VCaP (cell line): Measurements from ENCODE around the gene MYG1.

Experiments used
- H3K27ac ChIP-seq: fragments of 450-650 bp; 2 replicates; pipeline ENCODE4 v1.5.1; 2017
- TF ChIP-seq, protein P1 (sequence below): fragments of 450-650 bp; conservative IDR thresholded peaks from 2 replicates; pipeline ENCODE4 v1.5.1; 2017; ENCODE audit warnings: mild to moderate bottlenecking, moderate library complexity

MYG1 gene

GRCh38 chr12:53299454-53300180 lies at the start of gene MYG1:
TSS of gene MYG1 (plus strand) at chr12:53299695. CDS start at chr12:53299738, 43 bp downstream.
- peak within 1 kb of the TSS; percentile 86 for H3K27ac ChIP-seq
- TF ChIP-seq, protein P1, sequence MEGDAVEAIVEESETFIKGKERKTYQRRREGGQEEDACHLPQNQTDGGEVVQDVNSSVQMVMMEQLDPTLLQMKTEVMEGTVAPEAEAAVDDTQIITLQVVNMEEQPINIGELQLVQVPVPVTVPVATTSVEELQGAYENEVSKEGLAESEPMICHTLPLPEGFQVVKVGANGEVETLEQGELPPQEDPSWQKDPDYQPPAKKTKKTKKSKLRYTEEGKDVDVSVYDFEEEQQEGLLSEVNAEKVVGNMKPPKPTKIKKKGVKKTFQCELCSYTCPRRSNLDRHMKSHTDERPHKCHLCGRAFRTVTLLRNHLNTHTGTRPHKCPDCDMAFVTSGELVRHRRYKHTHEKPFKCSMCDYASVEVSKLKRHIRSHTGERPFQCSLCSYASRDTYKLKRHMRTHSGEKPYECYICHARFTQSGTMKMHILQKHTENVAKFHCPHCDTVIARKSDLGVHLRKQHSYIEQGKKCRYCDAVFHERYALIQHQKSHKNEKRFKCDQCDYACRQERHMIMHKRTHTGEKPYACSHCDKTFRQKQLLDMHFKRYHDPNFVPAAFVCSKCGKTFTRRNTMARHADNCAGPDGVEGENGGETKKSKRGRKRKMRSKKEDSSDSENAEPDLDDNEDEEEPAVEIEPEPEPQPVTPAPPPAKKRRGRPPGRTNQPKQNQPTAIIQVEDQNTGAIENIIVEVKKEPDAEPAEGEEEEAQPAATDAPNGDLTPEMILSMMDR = no peak; the same call in 1 of the 2 replicates

DNA sequence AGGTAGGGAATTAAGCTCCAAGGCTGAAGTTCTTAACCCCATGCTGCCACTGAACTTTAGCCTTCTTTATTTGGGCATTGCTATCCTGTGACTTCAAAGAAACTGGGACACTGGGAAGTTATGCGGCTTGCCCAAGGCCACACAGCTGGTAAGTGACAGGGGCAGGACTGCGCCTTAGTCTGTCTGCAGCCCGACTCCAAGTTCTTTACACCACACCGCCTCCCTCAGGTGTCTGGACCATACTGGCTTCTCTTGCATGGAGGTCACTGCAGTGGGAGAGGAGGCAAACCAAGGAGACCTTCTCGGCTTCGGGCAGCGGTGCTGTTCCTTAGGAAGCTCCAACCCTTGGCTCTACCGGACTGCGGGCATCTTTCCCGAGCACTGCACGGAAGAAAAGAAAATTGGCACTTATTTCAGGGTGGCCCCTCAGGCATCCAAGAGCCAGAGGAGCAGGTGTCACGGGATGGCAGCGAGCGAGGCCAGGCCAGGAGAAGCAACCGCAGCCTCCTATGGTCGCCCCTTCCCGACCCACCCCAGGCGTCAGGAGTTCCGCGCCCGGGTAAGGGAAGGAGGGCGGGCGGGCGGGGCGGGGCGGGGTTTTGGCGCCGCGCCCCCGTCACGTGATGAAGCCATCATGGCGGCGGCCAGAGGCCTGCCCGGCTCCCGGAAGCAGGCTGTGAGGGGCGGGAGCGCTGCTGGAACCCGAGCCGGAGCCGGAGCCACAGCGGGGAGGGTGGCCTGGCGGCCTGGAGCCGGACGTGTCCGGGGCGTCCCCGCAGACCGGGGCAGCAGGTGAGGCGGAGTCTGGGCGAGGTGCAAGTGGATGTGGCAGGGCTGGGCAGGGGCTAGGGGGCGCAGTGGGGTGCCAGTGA lies 47.8 kb upstream of the MYG1 start:
- H3K27ac ChIP-seq = peak overlapping the region; percentile 88
- TF ChIP-seq, protein P1 = peak; percentile 51

DNA sequence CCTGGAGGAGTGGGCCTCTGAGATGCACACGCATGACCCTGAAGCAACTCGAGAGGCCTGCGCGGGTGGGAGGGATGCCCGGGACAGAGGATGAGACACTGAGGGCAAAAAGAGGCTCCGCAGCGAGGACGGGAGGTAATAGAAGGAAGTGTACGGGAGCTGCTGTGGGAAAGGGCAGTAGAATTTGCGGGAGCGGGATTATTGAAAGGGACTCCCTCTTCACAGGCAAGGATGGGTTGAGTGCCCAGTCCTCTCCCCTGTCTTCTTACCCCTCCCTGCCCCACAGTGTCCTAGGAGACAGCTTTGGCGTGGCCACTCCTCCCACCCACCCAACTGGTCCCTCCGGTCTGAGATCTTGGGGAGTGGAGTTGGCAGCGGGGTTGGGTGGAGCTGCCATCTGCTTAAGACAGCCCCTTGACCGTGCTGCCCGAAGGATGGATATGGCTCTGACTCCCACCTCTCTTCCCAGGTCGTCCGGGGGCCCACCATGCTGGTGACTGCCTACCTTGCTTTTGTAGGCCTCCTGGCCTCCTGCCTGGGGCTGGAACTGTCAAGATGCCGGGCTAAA lies 47.1 kb upstream of the MYG1 start:
- TF ChIP-seq, protein P1 = no peak; the same call in 1 of the 2 replicates
- H3K27ac ChIP-seq = peak overlapping the region; percentile 88

- TF ChIP-seq, protein P1 = no peak
- peak overlapping the region; percentile 88 for H3K27ac ChIP-seq
These were observed 46.2 kb upstream of the MYG1 start for GRCh38 chr12:53253298-53253697.

DNA sequence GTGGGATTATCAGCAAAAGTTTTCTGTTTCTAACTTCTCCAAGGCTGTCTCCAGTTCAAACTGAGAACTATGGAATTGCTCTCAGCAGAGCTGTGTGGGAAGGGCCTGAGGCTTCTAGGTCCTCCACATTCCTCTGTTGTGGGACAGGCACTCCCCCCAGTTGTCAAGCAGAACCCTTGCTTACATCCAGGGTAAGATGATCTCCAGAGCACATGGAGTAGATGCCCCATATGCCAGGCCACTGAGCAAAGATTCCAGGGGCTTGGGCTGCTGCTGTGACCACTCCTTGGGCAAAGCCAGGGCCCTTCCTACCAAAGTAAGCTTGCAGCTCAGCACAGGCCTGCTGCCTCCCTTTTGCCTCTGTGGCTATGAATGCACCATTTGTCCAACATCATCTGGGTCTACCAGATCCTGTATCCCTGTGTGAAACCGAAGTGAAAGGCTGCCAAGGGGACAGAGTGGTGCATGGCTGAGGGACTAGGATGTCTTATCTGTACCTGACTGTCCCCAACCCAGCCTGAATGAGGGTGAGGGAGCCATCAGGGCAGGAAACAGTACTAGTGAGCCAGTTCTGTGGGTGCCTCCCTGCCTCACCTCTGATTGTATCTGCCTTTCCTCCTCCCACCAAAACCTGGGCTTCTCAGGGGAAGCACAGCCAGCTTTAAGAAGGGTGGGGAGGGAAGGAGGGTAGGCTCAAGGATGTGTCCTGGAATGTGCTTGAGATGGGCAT lies 44.5 kb upstream of the MYG1 start:
- TF ChIP-seq, protein P1 = no peak

DNA sequence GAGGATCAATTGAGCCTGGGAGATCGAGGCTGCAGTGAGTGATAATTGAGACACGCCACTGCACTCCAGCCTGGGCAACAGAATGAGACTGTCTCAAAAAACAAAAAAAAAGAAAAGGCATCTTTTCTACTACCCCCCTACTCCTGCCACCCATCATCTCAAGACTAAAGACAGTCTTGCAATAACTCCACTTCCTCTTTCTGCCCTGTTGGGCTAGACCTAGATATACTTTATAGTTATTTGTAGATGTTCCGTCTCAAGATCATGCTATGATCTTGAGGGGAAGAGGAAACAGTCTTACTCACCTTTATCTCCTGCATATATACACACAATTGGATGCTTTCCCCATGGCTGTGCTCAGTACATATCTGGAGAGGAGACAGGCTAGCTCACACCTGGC lies 43.5 kb upstream of the MYG1 start:
- TF ChIP-seq, protein P1 = no peak
- H3K27ac ChIP-seq = no peak overlapping the region

More for the DNA sequence above, 44.5 kb upstream of the MYG1 start:
- no peak overlapping the region for H3K27ac ChIP-seq
